HG02571 (cell line): ENCODE data around the gene C6orf47.

Source experiments
- ATAC-seq: cut with Tn5 transposase; IDR thresholded peaks from one replicate; pipeline ENCODE4 v1.9.1; 2021; ENCODE audit warnings: mild to moderate bottlenecking, moderate library complexity; ENCODE audit not compliant: unreplicated experiment

The C6orf47 gene

GRCh38 chr6:31661262-31662123 lies 915 bp upstream of the C6orf47 start:
- ATAC-seq, result no peak

GRCh38 chr6:31659649-31660380 lies 763 bp downstream of the C6orf47 start:
- no peak for ATAC-seq

- no peak for ATAC-seq
Measured at GRCh38 chr6:31658983-31659648, 1.5 kb downstream of the C6orf47 start.

- ATAC-seq, result no peak
Measured at GRCh38 chr6:31658158-31658688, 2.4 kb downstream of the C6orf47 start.

- ATAC-seq, result no peak
Measured at GRCh38 chr6:31657406-31658157, 3.0 kb downstream of the C6orf47 start.

- no peak for ATAC-seq
Measured at GRCh38 chr6:31655349-31656237, 5.0 kb downstream of the C6orf47 start, which contains the start of gene APOM. APOM (plus strand) TSS chr6:31655894; CDS start chr6:31655967, 73 bp downstream.

- no peak for ATAC-seq
Measured at GRCh38 chr6:31654574-31655348, 5.8 kb downstream of the C6orf47 start.

GRCh38 chr6:31652925-31653724 lies 7.5 kb downstream of the C6orf47 start:
- peak; percentile 53 for ATAC-seq

- ATAC-seq, result peak; percentile 19
Measured at GRCh38 chr6:31651602-31652191, 8.9 kb downstream of the C6orf47 start.

GRCh38 chr6:31645325-31645724 lies 15.3 kb downstream of the C6orf47 start:
- no peak for ATAC-seq

GRCh38 chr6:31643818-31644454 lies 16.6 kb downstream of the C6orf47 start:
- no peak for ATAC-seq

GRCh38 chr6:31642798-31643570 lies 17.6 kb downstream of the C6orf47 start:
- no peak for ATAC-seq

- no peak for ATAC-seq
Measured at GRCh38 chr6:31641370-31641769, 19.2 kb downstream of the C6orf47 start.

- no peak for ATAC-seq
Measured at GRCh38 chr6:31640612-31641011, 20.0 kb downstream of the C6orf47 start.

GRCh38 chr6:31639449-31639861 lies 21.1 kb downstream of the C6orf47 start:
- no peak for ATAC-seq

GRCh38 chr6:31639043-31639442 lies 21.5 kb downstream of the C6orf47 start:
- ATAC-seq, result no peak
